Choroid plexus epithelial cell (primary cell): Measurements from ENCODE around the gene PHB1.

ENCODE experiments used
- DNase-seq: peaks from one replicate; pipeline ENCODE4 v3.0.0-alpha.2; 2010; ENCODE audit warnings: low read depth
- H3K4me3 ChIP-seq: 2 replicates; pipeline ENCODE4 v1.5.1; 2011; ENCODE audit warnings: low read depth, mild to moderate bottlenecking, control low read depth, low read length, moderate library complexity
- CTCF ChIP-seq: conservative IDR thresholded peaks from 2 replicates; pipeline ENCODE4 v1.5.1; 2011; ENCODE audit warnings: low read depth, mild to moderate bottlenecking, control low read depth, inconsistent platforms, low read length, moderate library complexity

The PHB1 gene

GRCh38 chr17:49384951-49385350 lies 29.7 kb downstream of the PHB1 start:
- no peak for DNase-seq
- TF ChIP-seq CTCF: no peak

GRCh38 chr17:49383060-49383459 lies 31.6 kb downstream of the PHB1 start:
- H3K4me3 ChIP-seq: no peak overlapping the region
- TF ChIP-seq CTCF: no peak
- DNase-seq: no peak

More at GRCh38 chr17:49384951-49385350, 29.7 kb downstream of the PHB1 start:
- no peak overlapping the region for H3K4me3 ChIP-seq

DNA sequence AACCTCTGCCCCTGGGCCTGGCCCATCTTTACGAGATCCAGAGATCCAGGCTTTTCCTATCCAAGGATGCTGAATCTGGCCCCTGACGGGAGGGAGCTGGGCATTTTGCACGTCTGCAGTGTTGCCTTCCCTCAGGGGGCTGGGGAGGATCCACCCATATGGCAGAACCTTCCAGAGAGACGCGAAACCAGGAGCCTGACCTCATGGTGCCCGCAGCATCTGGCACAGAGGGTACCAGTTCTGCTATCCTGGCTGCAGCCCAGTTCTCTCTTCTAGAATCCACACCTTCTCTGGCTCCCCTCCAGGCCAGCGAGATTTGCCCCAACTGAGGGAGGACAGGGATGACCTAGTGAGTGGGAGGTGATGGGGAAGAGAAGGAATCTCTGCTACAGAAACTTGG lies 32.1 kb downstream of the PHB1 start:
- no peak overlapping the region for H3K4me3 ChIP-seq
- TF ChIP-seq CTCF: no peak
- DNase-seq: no peak

DNA sequence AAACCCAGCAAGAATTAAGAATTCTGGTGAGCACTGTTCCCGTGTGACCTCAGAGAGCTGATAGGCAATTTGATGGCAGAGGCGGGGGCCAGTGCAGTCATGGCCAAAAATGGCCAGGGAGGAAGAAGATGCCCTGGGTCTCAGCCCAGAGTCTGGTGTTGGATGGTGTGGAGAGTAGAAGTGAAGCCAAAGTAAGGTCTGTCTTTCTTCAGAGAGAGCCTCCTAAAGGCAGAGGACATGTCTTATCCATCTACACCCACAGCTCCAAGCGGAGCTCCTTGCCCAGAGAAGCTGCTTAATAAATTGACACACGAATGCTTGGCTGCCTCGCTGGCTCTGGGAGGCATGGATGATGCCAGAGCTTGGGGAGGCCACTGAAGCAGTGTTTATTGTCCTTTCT lies 32.9 kb downstream of the PHB1 start:
- H3K4me3 ChIP-seq: no peak overlapping the region
- no peak for DNase-seq
- TF ChIP-seq CTCF: no peak

GRCh38 chr17:49381033-49381432 lies 33.6 kb downstream of the PHB1 start:
- DNase-seq: no peak
- no peak overlapping the region for H3K4me3 ChIP-seq
- no peak for TF ChIP-seq CTCF

DNA sequence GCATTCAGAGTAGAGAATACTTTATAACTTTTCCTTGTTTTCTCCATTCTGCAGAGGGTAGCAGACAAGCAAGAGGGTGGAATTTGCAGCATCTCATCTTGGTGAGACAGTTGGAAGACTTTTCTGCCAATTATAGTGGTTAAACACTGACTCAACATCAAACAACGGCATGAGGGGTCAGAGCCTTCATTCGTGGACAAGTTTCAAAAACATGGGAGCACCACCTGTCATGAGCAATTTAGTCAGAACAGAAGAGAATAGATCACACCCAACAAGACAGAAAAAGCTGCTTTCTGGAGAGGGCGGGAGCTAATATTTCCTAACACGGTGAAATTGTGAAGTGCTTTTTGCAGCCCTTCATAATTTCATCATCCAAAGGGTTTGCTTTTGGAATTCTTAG lies 34.8 kb downstream of the PHB1 start:
- TF ChIP-seq CTCF: no peak
- DNase-seq: no peak
- no peak overlapping the region for H3K4me3 ChIP-seq

DNA sequence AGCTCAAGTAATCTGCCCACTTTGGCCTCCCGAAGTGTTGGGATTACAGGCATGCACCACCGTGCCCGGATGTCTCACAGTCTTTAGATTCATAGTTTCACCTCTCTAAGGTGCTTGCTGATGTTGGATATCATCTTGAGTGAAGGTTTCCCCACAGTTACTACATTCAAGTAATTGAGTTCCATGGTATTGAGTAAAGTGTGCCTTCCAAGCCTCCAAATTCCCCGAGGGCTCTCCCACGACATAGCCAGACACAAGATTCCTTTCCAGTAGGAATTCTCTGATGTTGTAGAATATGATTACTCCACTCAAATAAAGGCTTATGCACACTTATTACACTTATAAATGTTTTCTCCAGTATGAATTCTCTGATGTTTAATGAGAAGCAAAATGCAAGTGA lies 36.4 kb downstream of the PHB1 start:
- no peak for DNase-seq
- no peak overlapping the region for H3K4me3 ChIP-seq
- TF ChIP-seq CTCF: no peak
